Effector memory CD4-positive, alpha-beta T cell (primary cell): ENCODE data around the gene ARFGAP1.

ENCODE experiments used
- DNase-seq, 3 donors: peaks; one replicate each; pipeline ENCODE4 v3.0.0-alpha.2; 2020
- H3K27ac ChIP-seq: 2 replicates; pipeline ENCODE4 v1.7.0; 2013; ENCODE audit warnings: mild to moderate bottlenecking, low read length, moderate library complexity; ENCODE audit not compliant: insufficient read depth, poor library complexity, severe bottlenecking
- H3K27me3 ChIP-seq: replicated peaks from 2 replicates; pipeline ENCODE4 v1.7.0; 2013; ENCODE audit warnings: mild to moderate bottlenecking, low read length; ENCODE audit not compliant: insufficient read depth, control insufficient read depth, poor library complexity, severe bottlenecking
- H3K36me3 ChIP-seq: 2 replicates; pipeline ENCODE4 v1.7.0; 2013; ENCODE audit warnings: mild to moderate bottlenecking, low read length, moderate library complexity; ENCODE audit not compliant: control insufficient read depth, insufficient read depth
- H3K4me1 ChIP-seq: 2 replicates; pipeline ENCODE4 v1.7.0; 2013; ENCODE audit warnings: low read length, mild to moderate bottlenecking; ENCODE audit not compliant: control insufficient read depth, insufficient read depth, poor library complexity, severe bottlenecking
- H3K4me3 ChIP-seq: 2 replicates; pipeline ENCODE4 v1.7.0; 2013; ENCODE audit warnings: low read length, low read depth, mild to moderate bottlenecking; ENCODE audit not compliant: insufficient read depth, poor library complexity, severe bottlenecking
- H3K9me3 ChIP-seq: 2 replicates; pipeline ENCODE4 v1.7.0; 2013; ENCODE audit warnings: mild to moderate bottlenecking, low read length, moderate library complexity; ENCODE audit not compliant: control insufficient read depth

Gene ARFGAP1

GRCh38 chr20:63276956-63277355 is 4.3 kb downstream of the ARFGAP1 start:
- Histone ChIP-seq H3K27ac (no peak overlapping the region), H3K36me3 (peaks cover 58% of the 10 kb centered on the region), H3K4me1 (peaks cover 10% of the 10 kb centered on the region), H3K9me3 (no peaks in the 10 kb centered on the region), H3K27me3 (no peaks in the 10 kb centered on the region), H3K4me3 (no peak overlapping the region)
- no peak for DNase-seq

DNA sequence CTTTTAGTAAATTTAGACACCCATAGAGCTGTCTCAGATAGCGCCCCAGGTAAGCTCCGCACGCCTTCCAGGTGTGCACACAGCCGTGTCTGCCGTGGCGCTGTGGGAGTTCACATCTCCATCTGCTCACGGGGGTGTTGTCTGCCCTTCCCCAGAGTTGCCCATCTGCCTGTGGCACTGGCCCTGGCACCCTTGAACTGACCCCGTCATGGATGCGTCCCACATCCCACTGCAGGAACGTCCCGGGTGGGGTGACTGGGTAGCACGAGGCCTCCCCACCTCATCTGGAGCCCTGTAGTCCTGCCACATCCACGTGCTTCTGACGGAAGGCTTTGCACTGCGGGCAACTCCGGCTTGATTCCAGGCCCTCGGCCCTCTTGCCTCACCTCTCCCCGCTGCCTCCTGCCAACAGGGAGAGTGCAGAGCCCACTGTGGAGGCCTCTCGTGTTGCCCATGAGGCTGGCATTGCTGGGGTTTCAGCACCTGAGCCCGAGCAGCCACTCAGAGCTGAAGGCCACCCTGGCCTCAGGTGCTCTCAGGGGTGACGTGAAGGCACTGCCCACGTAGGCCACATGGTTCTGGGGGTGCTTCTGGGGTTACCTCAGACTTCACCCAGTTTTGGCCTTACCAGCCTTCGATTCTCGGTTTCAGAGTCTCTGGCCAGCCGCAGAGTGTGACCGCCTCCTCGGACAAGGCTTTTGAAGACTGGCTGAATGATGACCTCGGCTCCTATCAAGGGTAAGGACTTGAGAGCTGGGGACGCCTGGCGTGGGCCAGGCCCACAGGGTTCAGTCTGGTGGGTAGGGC is 5.1 kb downstream of the ARFGAP1 start:
- peaks cover 62% of the 10 kb centered on the region for H3K36me3 ChIP-seq
- H3K4me3 ChIP-seq = no peak overlapping the region
- H3K9me3 ChIP-seq = no peaks in the 10 kb centered on the region
- H3K4me1 ChIP-seq = peaks cover 10% of the 10 kb centered on the region
- no peaks in the 10 kb centered on the region for H3K27me3 ChIP-seq
- DNase-seq = no peak
- H3K27ac ChIP-seq = no peak overlapping the region

DNA sequence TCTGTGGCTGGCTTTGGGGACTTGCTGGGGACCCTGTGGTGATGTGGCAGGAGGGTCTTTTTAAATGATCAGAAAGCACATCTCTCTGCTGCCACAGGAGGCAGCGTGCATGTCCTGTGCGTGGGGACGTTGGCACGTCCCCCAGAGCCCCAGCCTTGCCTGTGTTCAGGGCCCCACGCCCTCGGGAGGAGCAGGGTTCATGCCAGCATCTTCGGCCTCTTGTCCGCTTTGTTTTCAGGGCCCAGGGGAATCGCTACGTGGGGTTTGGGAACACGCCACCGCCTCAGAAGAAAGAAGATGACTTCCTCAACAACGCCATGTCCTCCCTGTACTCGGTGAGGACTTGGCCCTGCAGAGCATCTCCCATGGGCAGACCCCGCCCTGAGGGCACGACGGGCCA is 6.0 kb downstream of the ARFGAP1 start:
- H3K4me1 ChIP-seq = peaks cover 6% of the 10 kb centered on the region
- H3K27ac ChIP-seq = no peak overlapping the region
- H3K4me3 ChIP-seq = no peak overlapping the region
- peaks cover 66% of the 10 kb centered on the region for H3K36me3 ChIP-seq
- no peaks in the 10 kb centered on the region for H3K9me3 ChIP-seq
- no peaks in the 10 kb centered on the region for H3K27me3 ChIP-seq
- no peak for DNase-seq

GRCh38 chr20:63279931-63280330 is 7.3 kb downstream of the ARFGAP1 start:
- H3K4me1 ChIP-seq = peaks cover 3% of the 10 kb centered on the region
- peaks cover 66% of the 10 kb centered on the region for H3K36me3 ChIP-seq
- H3K27me3 ChIP-seq = no peaks in the 10 kb centered on the region
- DNase-seq = no peak
- no peak overlapping the region for H3K4me3 ChIP-seq
- H3K27ac ChIP-seq = no peak overlapping the region
- no peaks in the 10 kb centered on the region for H3K9me3 ChIP-seq

DNA sequence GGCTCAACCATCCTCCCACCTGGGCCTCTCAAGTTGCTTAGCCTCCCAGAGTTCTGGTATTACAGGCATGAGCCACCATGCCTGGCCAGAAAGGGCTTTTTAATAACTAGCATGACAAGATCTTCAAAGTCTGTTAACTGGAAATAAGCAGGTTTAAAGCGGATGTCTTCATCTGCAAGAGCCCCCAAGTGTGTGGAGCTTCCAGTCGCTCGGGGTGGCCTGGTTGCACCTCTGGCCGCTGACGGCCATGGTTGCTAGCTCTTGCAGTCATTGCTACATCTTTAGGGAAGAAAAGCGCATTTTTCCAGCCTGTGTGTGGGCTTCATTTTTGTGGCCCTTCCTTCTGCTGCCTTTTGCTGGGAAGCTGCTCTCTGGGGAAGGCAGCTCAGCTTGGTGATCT is 7.8 kb downstream of the ARFGAP1 start:
- H3K27ac ChIP-seq = no peak overlapping the region
- peaks cover 3% of the 10 kb centered on the region for H3K4me1 ChIP-seq
- H3K27me3 ChIP-seq = no peaks in the 10 kb centered on the region
- H3K9me3 ChIP-seq = no peaks in the 10 kb centered on the region
- DNase-seq = no peak
- H3K36me3 ChIP-seq = peaks cover 66% of the 10 kb centered on the region
- H3K4me3 ChIP-seq = no peak overlapping the region

DNA sequence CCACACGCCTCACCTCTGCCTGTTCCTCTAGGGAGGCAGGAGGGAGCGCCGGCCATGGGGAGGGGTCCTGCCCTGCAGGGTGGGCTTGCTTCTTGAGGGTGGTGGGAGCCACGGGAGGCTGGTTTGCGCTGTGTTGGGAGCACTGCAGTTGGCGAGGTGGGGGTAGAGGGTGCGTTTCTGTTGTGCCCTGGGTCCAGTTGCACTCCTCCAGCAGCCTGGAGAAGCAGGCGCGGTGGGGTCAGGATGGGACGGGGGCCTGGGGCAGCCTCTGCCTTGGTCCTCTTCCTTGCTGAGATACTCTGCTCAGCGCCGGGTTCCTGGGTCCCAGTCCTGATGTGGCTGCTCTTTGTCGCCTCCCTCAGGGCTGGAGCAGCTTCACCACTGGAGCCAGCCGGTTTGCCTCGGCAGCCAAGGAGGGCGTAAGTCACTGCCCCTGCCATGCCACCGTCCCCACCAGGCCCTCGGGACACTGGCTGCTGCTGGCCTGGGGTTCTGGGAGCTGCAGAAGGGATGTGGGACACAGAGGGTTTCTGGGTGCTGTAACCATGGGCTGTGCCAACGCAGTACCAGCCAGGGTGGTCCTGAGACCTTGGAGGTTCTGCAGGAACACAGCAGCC is 8.4 kb downstream of the ARFGAP1 start:
- Histone ChIP-seq H3K27ac (no peak overlapping the region), H3K36me3 (peaks cover 64% of the 10 kb centered on the region), H3K4me3 (no peak overlapping the region), H3K27me3 (no peaks in the 10 kb centered on the region), H3K4me1 (peaks cover 3% of the 10 kb centered on the region), H3K9me3 (no peaks in the 10 kb centered on the region)
- DNase-seq = no peak

- no peaks in the 10 kb centered on the region for H3K9me3 ChIP-seq
- no peak overlapping the region for H3K27ac ChIP-seq
- peaks cover 60% of the 10 kb centered on the region for H3K36me3 ChIP-seq
- no peak overlapping the region for H3K4me3 ChIP-seq
- no peak for DNase-seq
- H3K27me3 ChIP-seq = no peaks in the 10 kb centered on the region
- peaks cover 3% of the 10 kb centered on the region for H3K4me1 ChIP-seq
Observed at GRCh38 chr20:63281742-63282665, 9.4 kb downstream of the ARFGAP1 start.

DNA sequence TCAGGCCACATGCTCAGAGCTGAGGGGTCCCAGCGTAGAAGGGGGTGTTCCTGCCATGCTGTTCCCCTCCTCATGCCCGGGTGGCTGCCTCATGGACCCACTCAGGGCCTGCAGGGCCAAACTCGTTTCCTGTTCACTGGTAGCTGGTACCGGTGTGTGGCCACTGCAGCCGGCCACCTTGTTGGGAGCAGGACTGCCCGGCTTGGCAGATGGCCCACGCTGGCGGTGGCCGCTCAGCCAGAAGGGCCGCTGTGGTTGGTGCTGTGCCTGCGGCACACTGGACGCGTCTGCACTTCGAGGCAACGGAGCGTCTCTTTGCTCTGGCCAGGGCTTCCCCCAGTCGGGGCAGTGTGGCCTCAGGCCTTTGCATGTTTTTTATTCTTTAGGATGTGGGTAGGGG is 10.3 kb downstream of the ARFGAP1 start:
- Histone ChIP-seq H3K9me3 (no peaks in the 10 kb centered on the region), H3K4me3 (no peak overlapping the region), H3K36me3 (peaks cover 58% of the 10 kb centered on the region), H3K4me1 (peaks cover 3% of the 10 kb centered on the region), H3K27me3 (no peaks in the 10 kb centered on the region), H3K27ac (no peak overlapping the region)
- no peak for DNase-seq

GRCh38 chr20:63283397-63284082 is 10.9 kb downstream of the ARFGAP1 start:
- Histone ChIP-seq H3K36me3 (peaks cover 58% of the 10 kb centered on the region), H3K27ac (no peak overlapping the region)
- DNase-seq = no peak

More at GRCh38 chr20:63283397-63284082, 10.9 kb downstream of the ARFGAP1 start:
- H3K27me3 ChIP-seq = no peaks in the 10 kb centered on the region
- H3K4me3 ChIP-seq = peak overlapping the region; percentile 28
- H3K4me1 ChIP-seq = peaks cover 3% of the 10 kb centered on the region
- no peaks in the 10 kb centered on the region for H3K9me3 ChIP-seq
